ENCODE results near the gene RPS29.
"Not testable (repeated sequence)": the region's sequence is repeated elsewhere in the genome, so short reads cannot be mapped to it uniquely, and the experiment has no call there.

Gene RPS29

GRCh38 chr14:49585803-49586672, at the start of gene RPS29:
RPS29 (minus strand) TSS chr14:49586380; CDS start chr14:49586346, 34 bp downstream.
- peak; percentile 100 for DNase-seq

- DNase-seq, result peak; percentile 71
These were observed 48.6 kb upstream of the RPS29 start, which contains the start of gene DNAAF2 for GRCh38 chr14:49634547-49635334. DNAAF2 (minus strand) TSS chr14:49635244; CDS start chr14:49635149, 95 bp downstream.

GRCh38 chr14:49633640-49634546, 47.7 kb upstream of the RPS29 start:
- DNase-seq, result peak; percentile 95

GRCh38 chr14:49623941-49624839, 38.0 kb upstream of the RPS29 start:
- DNase-seq, result no peak

GRCh38 chr14:49623387-49623786, 37.2 kb upstream of the RPS29 start:
- DNase-seq, result no peak

GRCh38 chr14:49622022-49622607, 35.9 kb upstream of the RPS29 start:
- DNase-seq, result no peak

- peak; percentile 77 for DNase-seq
These were observed 35.1 kb upstream of the RPS29 start for GRCh38 chr14:49621114-49621881.

- DNase-seq, result peak; percentile 98
These were observed 34.3 kb upstream of the RPS29 start, which contains the start of the genes MGAT2 and RPL36AL for GRCh38 chr14:49620182-49621113. MGAT2 (plus strand) TSS chr14:49620799; CDS start chr14:49621269, 470 bp downstream. RPL36AL (minus strand) TSS chr14:49620626; CDS start chr14:49619104, 1,522 bp downstream.

GRCh38 chr14:49619730-49620129, 33.5 kb upstream of the RPS29 start:
- no peak for DNase-seq

GRCh38 chr14:49619273-49619672, 33.1 kb upstream of the RPS29 start:
- DNase-seq, result not testable (repeated sequence)

GRCh38 chr14:49617852-49618519, 31.8 kb upstream of the RPS29 start:
- DNase-seq, result no peak

- peak; percentile 42 for DNase-seq
These were observed 29.6 kb upstream of the RPS29 start for GRCh38 chr14:49615776-49616175.

GRCh38 chr14:49614196-49614595, 28.0 kb upstream of the RPS29 start:
- no peak for DNase-seq

GRCh38 chr14:49612671-49613070, 26.5 kb upstream of the RPS29 start:
- no peak for DNase-seq

- DNase-seq, result no peak
These were observed 26.1 kb upstream of the RPS29 start for GRCh38 chr14:49612251-49612650.

- DNase-seq, result no peak
These were observed 21.4 kb upstream of the RPS29 start for GRCh38 chr14:49607583-49607982.

- DNase-seq, result peak; percentile 94
These were observed 12.5 kb upstream of the RPS29 start, which contains the start of gene LRR1 for GRCh38 chr14:49598485-49599300. LRR1 (plus strand) TSS chr14:49598940; CDS start chr14:49599021, 81 bp downstream.

- DNase-seq, result no peak
These were observed 12.0 kb upstream of the RPS29 start for GRCh38 chr14:49598189-49598484.
